Measurements from ENCODE around the gene SLC35G2.

The SLC35G2 gene

GRCh38 chr3:136904746-136905145 is 85.8 kb downstream of the SLC35G2 start:
- H3K4me1 ChIP-seq (ENCODE audit: control insufficient read depth, insufficient read depth, low read length), result peaks cover 7% of the 10 kb centered on the region
- no peaks in the 10 kb centered on the region for H3K36me3 ChIP-seq (ENCODE audit: control insufficient read depth in 2 of 2, insufficient read depth in 2 of 2, low read length in 2 of 2)
- H3K9me3 ChIP-seq (ENCODE audit: control insufficient read depth in 2 of 2, low read length in 2 of 2), result peaks cover 0 to 7% of the 10 kb centered on the region in 2 donors
- no peak overlapping the region for H3K27ac ChIP-seq (ENCODE audit: low read length)
- no peaks in the 10 kb centered on the region for H3K27me3 ChIP-seq (ENCODE audit: control insufficient read depth in 1 of 2, insufficient read depth in 2 of 2, low read length in 2 of 2)
- no peak overlapping the region for H3K4me3 ChIP-seq (ENCODE audit: low read length in 2 of 2)
- H3K9ac ChIP-seq (ENCODE audit: low read length in 2 of 2), result no peak overlapping the region
